ENCODE measurements around the gene ASIP.
A peak's percentile ranks its signal among the peaks of the same experiment; 100 is the strongest.

ASIP gene

GRCh38 chr20:34312544-34313217, 71.5 kb downstream of the ASIP start:
- peak; percentile 81 for DNase-seq

DNA sequence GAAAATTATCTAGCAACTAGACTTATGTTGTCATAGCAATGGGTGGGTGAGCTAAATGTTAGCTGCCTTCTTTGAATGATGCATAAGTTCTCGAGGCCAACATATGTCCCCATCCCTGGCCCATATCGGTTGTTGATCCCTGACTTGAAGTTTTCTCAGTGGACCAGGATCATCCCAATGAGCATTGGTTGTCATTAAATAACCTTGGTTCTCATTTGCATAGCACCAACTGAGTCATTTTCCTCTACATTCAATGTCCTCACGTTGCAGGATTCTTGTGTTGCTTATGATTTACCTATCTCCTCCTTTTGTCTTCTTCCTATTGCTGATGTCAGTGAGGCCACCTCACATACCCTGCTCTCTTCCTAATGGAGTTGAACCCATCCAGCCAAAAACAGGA, 74.0 kb downstream of the ASIP start:
- DNase-seq = no peak

- no peak for DNase-seq
Measured at GRCh38 chr20:34316196-34316814, 75.1 kb downstream of the ASIP start.

Data from effector CD4-positive, alpha-beta T cell (primary cell).